Measurements from ENCODE around the gene TMED5.

The TMED5 gene

GRCh38 chr1:93120614-93121013, 59.6 kb downstream of the TMED5 start:
- Mint-ChIP-seq H3K27me3 (no peaks in the 10 kb centered on the region), H3K4me1 (ENCODE audit: low read depth) (peaks cover 14% of the 10 kb centered on the region), H3K9me3 (no peaks in the 10 kb centered on the region), H3K4me3 (no peak overlapping the region), H3K27ac (peak overlapping the region; percentile 6), H3K36me3 (ENCODE audit: low read depth) (peaks cover 85% of the 10 kb centered on the region)
- DNase-seq: no peak

DNA sequence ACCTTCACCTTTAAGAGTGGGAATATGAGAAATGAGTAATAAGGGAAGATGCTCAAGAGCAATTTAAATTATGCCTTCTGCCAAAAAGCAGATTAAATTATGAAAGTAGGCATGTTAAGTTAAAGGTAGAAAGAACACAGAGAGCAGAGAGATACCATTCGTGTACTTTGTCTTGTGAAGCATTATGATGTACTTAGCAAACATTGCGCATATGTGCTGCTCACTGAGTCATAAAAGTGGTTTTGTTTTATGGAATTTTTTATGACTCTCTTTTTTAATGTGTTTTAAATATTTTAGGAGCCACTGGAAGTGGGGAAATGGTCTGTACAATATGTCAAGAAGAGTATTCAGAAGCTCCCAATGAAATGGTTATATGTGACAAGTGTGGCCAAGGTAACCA, 65.8 kb downstream of the TMED5 start:
- Mint-ChIP-seq H3K36me3 (ENCODE audit: low read depth) (peaks cover 81% of the 10 kb centered on the region), H3K27ac (no peak overlapping the region), H3K4me3 (no peak overlapping the region), H3K4me1 (ENCODE audit: low read depth) (peaks cover 29% of the 10 kb centered on the region), H3K27me3 (no peaks in the 10 kb centered on the region), H3K9me3 (no peaks in the 10 kb centered on the region)
- DNase-seq: no peak

GRCh38 chr1:93113127-93113526, 67.1 kb downstream of the TMED5 start:
- Mint-ChIP-seq H3K36me3 (ENCODE audit: low read depth) (peaks cover 81% of the 10 kb centered on the region), H3K27me3 (no peaks in the 10 kb centered on the region), H3K9me3 (peaks cover 5% of the 10 kb centered on the region), H3K4me3 (no peak overlapping the region), H3K27ac (peak overlapping the region; percentile 5), H3K4me1 (ENCODE audit: low read depth) (peaks cover 37% of the 10 kb centered on the region)
- DNase-seq: no peak

GRCh38 chr1:93111561-93111960, 68.7 kb downstream of the TMED5 start:
- Mint-ChIP-seq H3K27me3 (no peaks in the 10 kb centered on the region), H3K9me3 (peaks cover 14% of the 10 kb centered on the region), H3K4me1 (ENCODE audit: low read depth) (peaks cover 38% of the 10 kb centered on the region), H3K4me3 (no peak overlapping the region), H3K36me3 (ENCODE audit: low read depth) (peaks cover 82% of the 10 kb centered on the region), H3K27ac (peak overlapping the region; percentile 10)
- DNase-seq: no peak

GRCh38 chr1:93111065-93111464, 69.1 kb downstream of the TMED5 start:
- Mint-ChIP-seq H3K27ac (no peak overlapping the region), H3K4me3 (no peak overlapping the region), H3K36me3 (ENCODE audit: low read depth) (peaks cover 82% of the 10 kb centered on the region), H3K9me3 (peaks cover 16% of the 10 kb centered on the region), H3K27me3 (no peaks in the 10 kb centered on the region), H3K4me1 (ENCODE audit: low read depth) (peaks cover 38% of the 10 kb centered on the region)
- no peak for DNase-seq

DNA sequence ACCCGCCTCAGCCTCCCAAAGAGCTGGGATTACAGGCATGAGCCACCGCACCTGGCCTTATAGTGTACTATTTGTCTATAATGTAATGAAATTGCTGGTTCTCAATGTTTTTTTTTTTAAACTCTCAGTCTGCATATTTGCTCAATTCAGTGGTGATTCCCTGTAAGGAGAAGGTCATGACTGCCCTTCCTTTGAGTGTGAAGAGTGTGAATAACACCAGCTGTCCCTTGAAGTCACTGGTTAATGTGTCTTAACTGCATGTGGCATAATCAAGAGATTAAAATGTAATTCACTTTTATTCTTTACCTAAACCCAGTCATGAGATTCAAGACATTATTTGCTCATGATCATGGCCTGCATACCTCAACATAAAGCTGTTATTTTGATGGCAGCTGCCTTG, 70.6 kb downstream of the TMED5 start:
- Mint-ChIP-seq H3K9me3 (peaks cover 19% of the 10 kb centered on the region), H3K27ac (no peak overlapping the region), H3K27me3 (no peaks in the 10 kb centered on the region), H3K36me3 (ENCODE audit: low read depth) (peaks cover 87% of the 10 kb centered on the region), H3K4me1 (ENCODE audit: low read depth) (peaks cover 38% of the 10 kb centered on the region), H3K4me3 (no peak overlapping the region)
- DNase-seq: no peak

- H3K36me3 Mint-ChIP-seq (ENCODE audit: low read depth): peaks cover 87% of the 10 kb centered on the region
- H3K4me1 Mint-ChIP-seq (ENCODE audit: low read depth): peaks cover 36% of the 10 kb centered on the region
Measured at GRCh38 chr1:93108335-93108734, 71.9 kb downstream of the TMED5 start.

DNA sequence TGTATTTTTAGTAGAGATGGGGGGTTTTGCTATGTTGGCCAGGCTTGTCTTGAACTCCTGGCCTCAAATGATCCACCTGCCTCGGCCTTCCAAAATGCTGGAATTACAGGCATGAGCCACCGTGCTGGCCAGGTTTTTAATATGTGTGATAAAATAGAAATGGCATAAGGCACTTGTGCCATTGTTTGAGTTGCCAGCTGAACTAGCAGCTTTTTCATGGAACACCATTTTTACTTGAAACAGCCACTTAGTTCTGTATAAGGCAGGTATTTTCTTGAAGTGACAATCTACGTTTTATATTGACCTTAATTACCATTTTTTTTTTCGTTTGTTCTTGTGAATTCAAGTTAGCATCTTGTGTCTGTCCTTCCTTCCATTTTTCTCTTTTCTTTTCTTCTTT, 72.8 kb downstream of the TMED5 start:
- Mint-ChIP-seq H3K27me3 (no peaks in the 10 kb centered on the region), H3K9me3 (peaks cover 19% of the 10 kb centered on the region), H3K36me3 (ENCODE audit: low read depth) (peaks cover 81% of the 10 kb centered on the region), H3K4me3 (no peak overlapping the region), H3K4me1 (ENCODE audit: low read depth) (peaks cover 35% of the 10 kb centered on the region), H3K27ac (no peak overlapping the region)
- no peak for DNase-seq

More at GRCh38 chr1:93108335-93108734, 71.9 kb downstream of the TMED5 start:
- Mint-ChIP-seq H3K9me3 (peaks cover 19% of the 10 kb centered on the region), H3K4me3 (no peak overlapping the region), H3K27me3 (no peaks in the 10 kb centered on the region), H3K27ac (no peak overlapping the region)
- DNase-seq: no peak

DNA sequence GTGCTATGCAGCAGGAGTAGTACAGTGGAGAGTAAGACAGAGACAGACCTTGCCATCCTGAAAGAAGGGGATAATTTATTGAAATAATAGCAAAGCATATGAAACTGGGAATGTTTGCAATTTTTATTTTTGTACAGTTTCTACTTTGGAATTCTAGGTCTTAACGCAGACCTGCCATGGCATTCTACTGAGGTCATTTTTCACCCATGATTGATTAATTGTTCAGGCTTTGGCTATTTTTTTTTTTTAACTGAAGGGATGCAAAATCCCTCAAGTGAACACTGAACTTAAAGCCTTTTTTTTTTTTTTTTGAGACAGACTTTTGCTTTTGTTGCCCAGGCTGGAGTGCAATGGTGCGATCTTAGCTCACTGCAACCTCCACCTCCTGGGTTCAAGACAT, 74.0 kb downstream of the TMED5 start:
- H3K36me3 Mint-ChIP-seq (ENCODE audit: low read depth): peaks cover 80% of the 10 kb centered on the region
- peaks cover 19% of the 10 kb centered on the region for H3K9me3 Mint-ChIP-seq
- no peaks in the 10 kb centered on the region for H3K27me3 Mint-ChIP-seq
- H3K27ac Mint-ChIP-seq: no peak overlapping the region
- no peak for DNase-seq
- H3K4me3 Mint-ChIP-seq: no peak overlapping the region
- peaks cover 34% of the 10 kb centered on the region for H3K4me1 Mint-ChIP-seq (ENCODE audit: low read depth)

DNA sequence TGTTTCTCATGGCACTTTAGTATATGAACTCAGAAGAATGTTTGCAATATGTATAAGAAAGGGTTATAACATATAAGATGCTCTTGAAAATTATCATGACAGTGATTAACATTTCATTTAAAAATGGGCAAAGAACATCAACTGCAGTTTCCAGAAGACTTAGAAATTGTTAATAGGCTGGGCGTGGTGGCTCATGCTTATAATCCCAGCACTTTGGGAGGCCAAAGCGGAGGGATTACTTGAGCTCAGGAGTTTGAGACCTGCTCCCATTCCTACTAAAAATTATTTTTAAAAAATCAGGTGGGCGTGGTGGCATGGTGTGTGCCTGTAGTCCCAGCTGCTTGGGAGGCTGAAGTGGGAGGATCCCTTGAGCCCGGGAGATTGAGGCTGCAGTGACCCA, 78.1 kb downstream of the TMED5 start:
- Mint-ChIP-seq H3K27me3 (no peaks in the 10 kb centered on the region), H3K4me3 (no peak overlapping the region), H3K9me3 (peaks cover 10% of the 10 kb centered on the region), H3K27ac (no peak overlapping the region), H3K36me3 (ENCODE audit: low read depth) (peaks cover 69% of the 10 kb centered on the region), H3K4me1 (ENCODE audit: low read depth) (peaks cover 42% of the 10 kb centered on the region)
- no peak for DNase-seq
